Stimulated activated CD4-positive, alpha-beta T cell treated with anti-CD3 and anti-CD28 coated beads, Interleukin-1b, Interleukin-23, amount 100 ng/mL, for 1 hour (primary cell): ENCODE results near the gene FAM184A.
"Not testable (repeated sequence)": the region's sequence is repeated elsewhere in the genome, so short reads cannot be mapped to it uniquely, and the experiment has no call there.

ENCODE experiments used
- DNase-seq, 2 donors: peaks; one replicate each; pipeline ENCODE4 v3.0.0-alpha.2; 2020; ENCODE audit warnings: low read depth in 2 of 2

FAM184A gene

GRCh38 chr6:119078376-119079282 lies at the start of gene FAM184A:
TSS of gene FAM184A (minus strand) at chr6:119078664. CDS start at chr6:119078299, 365 bp downstream.
- DNase-seq: peak; percentile 25 to 44

- DNase-seq: no peak
Observed at GRCh38 chr6:119127627-119128026, 49.2 kb upstream of the FAM184A start.

GRCh38 chr6:119126826-119127225 lies 48.4 kb upstream of the FAM184A start:
- DNase-seq: no peak

- no peak for DNase-seq
Observed at GRCh38 chr6:119126140-119126539, 47.7 kb upstream of the FAM184A start.

GRCh38 chr6:119125576-119125975 lies 47.1 kb upstream of the FAM184A start:
- DNase-seq: no peak

GRCh38 chr6:119124079-119124824 lies 45.8 kb upstream of the FAM184A start:
- no peak for DNase-seq

GRCh38 chr6:119122336-119122735 lies 43.9 kb upstream of the FAM184A start:
- no peak for DNase-seq

GRCh38 chr6:119121367-119121766 lies 42.9 kb upstream of the FAM184A start:
- DNase-seq: no peak

GRCh38 chr6:119119989-119120388 lies 41.5 kb upstream of the FAM184A start:
- no peak for DNase-seq

GRCh38 chr6:119119062-119119461 lies 40.6 kb upstream of the FAM184A start:
- not testable (repeated sequence) for DNase-seq

GRCh38 chr6:119116712-119117281 lies 38.3 kb upstream of the FAM184A start:
- DNase-seq: no peak

GRCh38 chr6:119113961-119114360 lies 35.5 kb upstream of the FAM184A start:
- no peak for DNase-seq

GRCh38 chr6:119112812-119113530 lies 34.5 kb upstream of the FAM184A start:
- no peak for DNase-seq

- no peak for DNase-seq
Observed at GRCh38 chr6:119110601-119111548, 32.4 kb upstream of the FAM184A start.

GRCh38 chr6:119109654-119110325 lies 31.3 kb upstream of the FAM184A start:
- DNase-seq: no peak

GRCh38 chr6:119108076-119108475 lies 29.6 kb upstream of the FAM184A start:
- DNase-seq: no peak

- no peak for DNase-seq
Observed at GRCh38 chr6:119105282-119105681, 26.8 kb upstream of the FAM184A start.

GRCh38 chr6:119102901-119103300 lies 24.4 kb upstream of the FAM184A start:
- no peak for DNase-seq

- no peak for DNase-seq
Observed at GRCh38 chr6:119100115-119100514, 21.7 kb upstream of the FAM184A start.

- not testable (repeated sequence) for DNase-seq
Observed at GRCh38 chr6:119097815-119098361, 19.4 kb upstream of the FAM184A start.
